ENCODE data around the gene RNF151. TPM values are rescaled to one million over a fixed set of nuclear protein-coding genes. Genes with fewer than 3 reads are reported as not detected.

Gene RNF151
- polyA plus RNA-seq, 2 of the 4 experiments (the other 2 are of a cell fraction), result not detected

- WGBS (ENCODE audit: missing lambda C conversion rate), result 28% methylated on average over 20 of the region's 20 CpGs
- 0 out of 2 replicates have a peak, but pooled peaks have one; percentile 39 for TF ChIP-seq HOXB5 (CRISPR knock-in tag; IDR thresholded peaks at IDR 0.05)
- TF ChIP-seq ELK1 (IDR thresholded peaks at IDR 0.05; ENCODE audit: low read depth, low read length), result no peak
- no peak; the same call in 1 of the 2 replicates for TF ChIP-seq USF2 (IDR thresholded peaks at IDR 0.05)
- TF ChIP-seq HOXB13 (CRISPR knock-in tag; IDR thresholded peaks at IDR 0.05; ENCODE audit: low read depth), result no peak
- TF ChIP-seq FOXS1 (CRISPR knock-in tag; IDR thresholded peaks at IDR 0.05), result no peak
- no peak for TF ChIP-seq CHD2 (IDR thresholded peaks at IDR 0.05; ENCODE audit: low read length, partially characterized antibody)
- TF ChIP-seq CBX8 (IDR thresholded peaks at IDR 0.05), result no peak
- TF ChIP-seq POLR2A (IDR thresholded peaks at IDR 0.05; ENCODE audit: low read length), result peak; percentile 60
- TF ChIP-seq, protein P1, sequence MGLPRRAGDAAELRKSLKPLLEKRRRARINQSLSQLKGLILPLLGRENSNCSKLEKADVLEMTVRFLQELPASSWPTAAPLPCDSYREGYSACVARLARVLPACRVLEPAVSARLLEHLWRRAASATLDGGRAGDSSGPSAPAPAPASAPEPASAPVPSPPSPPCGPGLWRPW (IDR thresholded peaks at IDR 0.05), result no peak
- TF ChIP-seq KDM5A (IDR thresholded peaks at IDR 0.05), result no peak
- no peak for TF ChIP-seq KDM1A (IDR thresholded peaks at IDR 0.05; ENCODE audit: low read depth)
- TF ChIP-seq BCL3 (IDR thresholded peaks at IDR 0.05), result peak; percentile 95
- TF ChIP-seq, protein P2, sequence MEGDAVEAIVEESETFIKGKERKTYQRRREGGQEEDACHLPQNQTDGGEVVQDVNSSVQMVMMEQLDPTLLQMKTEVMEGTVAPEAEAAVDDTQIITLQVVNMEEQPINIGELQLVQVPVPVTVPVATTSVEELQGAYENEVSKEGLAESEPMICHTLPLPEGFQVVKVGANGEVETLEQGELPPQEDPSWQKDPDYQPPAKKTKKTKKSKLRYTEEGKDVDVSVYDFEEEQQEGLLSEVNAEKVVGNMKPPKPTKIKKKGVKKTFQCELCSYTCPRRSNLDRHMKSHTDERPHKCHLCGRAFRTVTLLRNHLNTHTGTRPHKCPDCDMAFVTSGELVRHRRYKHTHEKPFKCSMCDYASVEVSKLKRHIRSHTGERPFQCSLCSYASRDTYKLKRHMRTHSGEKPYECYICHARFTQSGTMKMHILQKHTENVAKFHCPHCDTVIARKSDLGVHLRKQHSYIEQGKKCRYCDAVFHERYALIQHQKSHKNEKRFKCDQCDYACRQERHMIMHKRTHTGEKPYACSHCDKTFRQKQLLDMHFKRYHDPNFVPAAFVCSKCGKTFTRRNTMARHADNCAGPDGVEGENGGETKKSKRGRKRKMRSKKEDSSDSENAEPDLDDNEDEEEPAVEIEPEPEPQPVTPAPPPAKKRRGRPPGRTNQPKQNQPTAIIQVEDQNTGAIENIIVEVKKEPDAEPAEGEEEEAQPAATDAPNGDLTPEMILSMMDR (IDR thresholded peaks at IDR 0.05), result no peak
- TF ChIP-seq TFCP2L1 (CRISPR knock-in tag; IDR thresholded peaks at IDR 0.05), result peak; percentile 96
- TF ChIP-seq ATOH8 (CRISPR knock-in tag; IDR thresholded peaks at IDR 0.05; ENCODE audit: low read depth), result peak; percentile 37; the same call in 1 of the 2 replicates
- TF ChIP-seq CBX2 (IDR thresholded peaks at IDR 0.05; ENCODE audit: borderline replicate concordance, low read depth), result no peak
- TF ChIP-seq, protein P3, sequence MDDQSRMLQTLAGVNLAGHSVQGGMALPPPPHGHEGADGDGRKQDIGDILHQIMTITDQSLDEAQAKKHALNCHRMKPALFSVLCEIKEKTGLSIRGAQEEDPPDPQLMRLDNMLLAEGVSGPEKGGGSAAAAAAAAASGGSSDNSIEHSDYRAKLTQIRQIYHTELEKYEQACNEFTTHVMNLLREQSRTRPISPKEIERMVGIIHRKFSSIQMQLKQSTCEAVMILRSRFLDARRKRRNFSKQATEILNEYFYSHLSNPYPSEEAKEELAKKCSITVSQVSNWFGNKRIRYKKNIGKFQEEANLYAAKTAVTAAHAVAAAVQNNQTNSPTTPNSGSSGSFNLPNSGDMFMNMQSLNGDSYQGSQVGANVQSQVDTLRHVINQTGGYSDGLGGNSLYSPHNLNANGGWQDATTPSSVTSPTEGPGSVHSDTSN (IDR thresholded peaks at IDR 0.05), result peak; percentile 88
- TF ChIP-seq, protein P4, sequence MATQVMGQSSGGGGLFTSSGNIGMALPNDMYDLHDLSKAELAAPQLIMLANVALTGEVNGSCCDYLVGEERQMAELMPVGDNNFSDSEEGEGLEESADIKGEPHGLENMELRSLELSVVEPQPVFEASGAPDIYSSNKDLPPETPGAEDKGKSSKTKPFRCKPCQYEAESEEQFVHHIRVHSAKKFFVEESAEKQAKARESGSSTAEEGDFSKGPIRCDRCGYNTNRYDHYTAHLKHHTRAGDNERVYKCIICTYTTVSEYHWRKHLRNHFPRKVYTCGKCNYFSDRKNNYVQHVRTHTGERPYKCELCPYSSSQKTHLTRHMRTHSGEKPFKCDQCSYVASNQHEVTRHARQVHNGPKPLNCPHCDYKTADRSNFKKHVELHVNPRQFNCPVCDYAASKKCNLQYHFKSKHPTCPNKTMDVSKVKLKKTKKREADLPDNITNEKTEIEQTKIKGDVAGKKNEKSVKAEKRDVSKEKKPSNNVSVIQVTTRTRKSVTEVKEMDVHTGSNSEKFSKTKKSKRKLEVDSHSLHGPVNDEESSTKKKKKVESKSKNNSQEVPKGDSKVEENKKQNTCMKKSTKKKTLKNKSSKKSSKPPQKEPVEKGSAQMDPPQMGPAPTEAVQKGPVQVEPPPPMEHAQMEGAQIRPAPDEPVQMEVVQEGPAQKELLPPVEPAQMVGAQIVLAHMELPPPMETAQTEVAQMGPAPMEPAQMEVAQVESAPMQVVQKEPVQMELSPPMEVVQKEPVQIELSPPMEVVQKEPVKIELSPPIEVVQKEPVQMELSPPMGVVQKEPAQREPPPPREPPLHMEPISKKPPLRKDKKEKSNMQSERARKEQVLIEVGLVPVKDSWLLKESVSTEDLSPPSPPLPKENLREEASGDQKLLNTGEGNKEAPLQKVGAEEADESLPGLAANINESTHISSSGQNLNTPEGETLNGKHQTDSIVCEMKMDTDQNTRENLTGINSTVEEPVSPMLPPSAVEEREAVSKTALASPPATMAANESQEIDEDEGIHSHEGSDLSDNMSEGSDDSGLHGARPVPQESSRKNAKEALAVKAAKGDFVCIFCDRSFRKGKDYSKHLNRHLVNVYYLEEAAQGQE (IDR thresholded peaks at IDR 0.05), result no peak
- peak; percentile 92 for TF ChIP-seq FOSB (CRISPR knock-in tag; IDR thresholded peaks at IDR 0.05)
- peak; percentile 94 for TF ChIP-seq POLR2AphosphoS2 (conservative IDR thresholded peaks at IDR 0.05; ENCODE audit: low read length)
- TF ChIP-seq EHMT2 (IDR thresholded peaks at IDR 0.05; ENCODE audit: low read depth), result no peak
- TF ChIP-seq BHLHE40 (IDR thresholded peaks at IDR 0.05; ENCODE audit: low read depth, low read length), result no peak
- no peak for TF ChIP-seq RNF2 (IDR thresholded peaks at IDR 0.05; ENCODE audit: borderline replicate concordance, low read depth)
- no peak for TF ChIP-seq NPAS2 (CRISPR knock-in tag; IDR thresholded peaks at IDR 0.05; ENCODE audit: borderline replicate concordance)
- TF ChIP-seq HOXA7 (CRISPR knock-in tag; IDR thresholded peaks at IDR 0.05), result peak; percentile 94
- peak; percentile 83 to 92; a peak in 4 of 5 replicates for TF ChIP-seq JUN (IDR thresholded peaks at IDR 0.05)
- TF ChIP-seq CEBPB (IDR thresholded peaks at IDR 0.05), result no peak; a peak in 1 of 4 replicates
Observed at GRCh38 chr16:1960665-1961630, 5.7 kb upstream of the RNF151 start.

More at GRCh38 chr16:1960665-1961630, 5.7 kb upstream of the RNF151 start:
- ATAC-seq, result peak; percentile 30 to 42
- DNase-seq (ENCODE audit: low read depth in 1 of 2, low spot score in 1 of 2), result peak in 1 of 2 experiments; percentile 72
- H3K4me1 ChIP-seq, result peaks cover 33% of the 10 kb centered on the region
- FAIRE-seq, result no peak
- H3K4me3 ChIP-seq, result peak overlapping the region; percentile 88
- peak overlapping the region; percentile 92 to 97 for H3K27ac ChIP-seq
- peak overlapping the region; percentile 94 for H3K4me2 ChIP-seq
- no peaks in the 10 kb centered on the region for H3K9me3 ChIP-seq
- POLR2A ChIA-PET, result interaction anchor here (0.8 to 2.2 kb wide), 6 partner anchors 9 to 194 kb away, joined by 3 to 9 read pairs (median 6); partner anchors contain the start of genes MSRB1, NUBP2, SPSB3 and TBL3
- CTCF ChIA-PET, result interaction anchor here (0.7 to 1.7 kb wide), 5 partner anchors 9 to 180 kb away, joined by 3 to 9 read pairs (median 3); no protein-coding TSS in a partner anchor

Measured in A549 (cell line).